ENCODE results near the gene ELOB. TPM values are rescaled to one million over a fixed set of nuclear protein-coding genes. Genes with fewer than 3 reads are reported as not detected.

Gene ELOB
- total RNA-seq, 4 donors from 2014 or later, result 186 to 446 (median 288) TPM

GRCh38 chr16:2811703-2812471 lies 34.8 kb upstream of the ELOB start:
- Histone ChIP-seq H3K4me1 (peaks cover 0 to 9% (median 4%) of the 10 kb centered on the region in 3 donors), H3K4me3 (no peak overlapping the region), H3K36me3 (no peaks in the 10 kb centered on the region), H3K27ac (no peak overlapping the region), H3K27me3 (peaks cover 0 to 78% (median 0%) of the 10 kb centered on the region in 4 donors), H3K9me3 (no peaks in the 10 kb centered on the region)
- 27 to 54% methylated on average over 5 to 8 of the region's 15 CpGs for WGBS, 2 donors
- intact Hi-C loops (cut with DNase I), result no loop called here
- TF ChIP-seq POLR2A (IDR thresholded peaks at IDR 0.05) (no peak), CTCF (IDR thresholded peaks at IDR 0.05) (no peak)
- no peak for DNase-seq

GRCh38 chr16:2810651-2811050 lies 33.6 kb upstream of the ELOB start:
- Histone ChIP-seq H3K36me3 (no peaks in the 10 kb centered on the region), H3K4me3 (no peak overlapping the region), H3K4me1 (peaks cover 0 to 9% (median 4%) of the 10 kb centered on the region in 3 donors), H3K27me3 (peaks cover 0 to 78% (median 0%) of the 10 kb centered on the region in 4 donors), H3K9me3 (no peaks in the 10 kb centered on the region), H3K27ac (no peak overlapping the region)
- DNase-seq, result no peak
- 74 to 95% methylated on average over 4 of the region's 6 CpGs for WGBS, 2 donors
- TF ChIP-seq CTCF (IDR thresholded peaks at IDR 0.05) (no peak), POLR2A (IDR thresholded peaks at IDR 0.05) (no peak)
- intact Hi-C loops (cut with DNase I), result no loop called here

DNA sequence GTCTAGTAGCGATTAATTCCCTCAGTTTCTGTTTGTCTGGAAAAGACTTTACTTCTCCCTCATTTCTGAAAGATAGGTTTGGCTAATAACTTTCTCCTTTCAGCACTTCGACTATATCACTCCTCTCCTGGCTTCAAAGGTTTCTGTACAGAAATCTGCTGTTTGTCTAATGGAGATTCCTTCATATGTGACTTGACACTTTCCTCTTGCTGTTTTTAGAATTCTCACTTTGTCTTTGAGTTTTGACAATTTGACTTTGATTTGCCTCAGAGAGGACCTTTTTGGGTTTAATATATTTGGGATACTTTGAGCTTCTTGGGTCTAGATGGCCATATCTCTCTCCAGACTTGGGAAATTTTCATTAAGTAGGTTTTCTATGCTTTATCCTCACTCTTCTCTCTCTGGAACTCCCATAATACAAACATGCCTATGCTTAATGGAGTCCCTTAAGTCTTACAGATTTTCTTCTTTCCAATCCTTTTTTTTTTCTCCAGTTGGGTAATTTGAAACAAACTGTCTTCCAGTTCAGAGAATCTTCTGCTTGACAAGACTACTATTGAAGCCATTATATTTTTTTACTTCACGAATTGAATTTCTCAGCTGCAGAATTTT lies 32.2 kb upstream of the ELOB start:
- Histone ChIP-seq H3K4me1 (peaks cover 0 to 9% (median 4%) of the 10 kb centered on the region in 3 donors), H3K36me3 (no peaks in the 10 kb centered on the region), H3K4me3 (no peak overlapping the region), H3K9me3 (peaks cover 0 to 7% (median 4%) of the 10 kb centered on the region in 3 donors), H3K27me3 (peaks cover 0 to 76% (median 0%) of the 10 kb centered on the region in 4 donors), H3K27ac (no peak overlapping the region)
- 61 to 81% methylated on average over 3 of the region's 3 CpGs for WGBS, 2 donors
- intact Hi-C loops (cut with DNase I), result no loop called here
- TF ChIP-seq CTCF (IDR thresholded peaks at IDR 0.05), result no peak
- DNase-seq, result no peak

DNA sequence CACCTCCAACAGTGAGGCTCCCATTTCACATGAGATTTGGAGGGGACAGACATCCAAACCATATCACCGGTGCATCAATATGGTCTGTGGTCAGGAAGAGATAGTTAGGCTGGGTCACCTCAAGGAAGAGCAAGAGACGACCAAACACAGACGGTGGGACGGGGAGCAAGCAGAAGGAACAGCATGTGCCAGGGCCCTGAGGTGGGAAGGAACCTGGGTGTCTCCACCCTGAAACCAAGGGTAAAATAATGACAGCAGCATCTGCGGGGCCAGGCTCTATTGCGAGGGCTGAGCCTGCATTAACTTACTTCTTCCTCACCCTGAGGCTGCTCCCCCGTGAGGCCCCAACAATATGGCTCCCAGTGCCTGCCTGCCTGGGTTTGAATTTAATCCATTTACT lies 31.1 kb upstream of the ELOB start:
- TF ChIP-seq CTCF (IDR thresholded peaks at IDR 0.05) (no peak), POLR2A (IDR thresholded peaks at IDR 0.05) (no peak)
- Histone ChIP-seq H3K27me3 (peaks cover 0 to 66% (median 0%) of the 10 kb centered on the region in 4 donors), H3K27ac (no peak overlapping the region), H3K36me3 (no peaks in the 10 kb centered on the region), H3K4me1 (peaks cover 0 to 9% (median 4%) of the 10 kb centered on the region in 3 donors), H3K9me3 (peaks cover 0 to 15% (median 14%) of the 10 kb centered on the region in 3 donors), H3K4me3 (no peak overlapping the region)
- 87 to 91% methylated on average over 7 of the region's 7 CpGs for WGBS, 2 donors
- intact Hi-C loops (cut with DNase I), result no loop called here
- DNase-seq, result no peak

DNA sequence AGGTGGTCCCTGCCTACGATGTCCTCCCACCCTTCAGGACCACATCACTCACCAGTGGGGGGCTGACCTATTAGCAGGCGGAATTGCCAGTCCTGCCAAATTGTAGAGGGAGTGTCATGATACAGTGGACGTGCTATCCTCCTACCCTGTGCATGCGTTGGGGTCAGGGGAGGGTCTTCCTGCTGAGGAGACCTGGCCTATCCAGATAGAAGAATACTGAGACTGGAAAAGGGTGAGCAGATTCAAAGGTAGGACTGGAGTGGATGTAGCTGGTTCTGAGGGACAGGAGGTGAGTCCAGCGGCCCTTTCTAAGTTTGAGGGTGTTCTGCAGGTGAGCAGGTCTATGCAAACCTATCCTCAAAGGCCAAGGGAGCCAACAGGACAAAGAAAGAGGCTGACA lies 29.2 kb upstream of the ELOB start:
- H3K4me3 ChIP-seq, result no peak overlapping the region
- DNase-seq, result no peak
- H3K27me3 ChIP-seq, result peaks cover 0 to 53% (median 0%) of the 10 kb centered on the region in 4 donors
- no peaks in the 10 kb centered on the region for H3K36me3 ChIP-seq
- TF ChIP-seq POLR2A (IDR thresholded peaks at IDR 0.05) (no peak), CTCF (IDR thresholded peaks at IDR 0.05) (no peak)
- H3K4me1 ChIP-seq, result no peaks in the 10 kb centered on the region
- H3K27ac ChIP-seq, result no peak overlapping the region
- H3K9me3 ChIP-seq, result peaks cover 0 to 15% (median 14%) of the 10 kb centered on the region in 3 donors
- intact Hi-C loops (cut with DNase I), result no loop called here
- 74% methylated on average over 5 of the region's 5 CpGs for WGBS, 2 donors
